Neural crest cell (in vitro differentiated cells): ENCODE measurements around the gene PRMT1. TPM values are rescaled to one million over a fixed set of nuclear protein-coding genes. Genes with fewer than 3 reads are reported as not detected.

Experiments
- DNase-seq: peaks from one replicate; pipeline ENCODE4 v3.0.0; 2021; ENCODE audit warnings: low read depth, mixed read lengths, low spot score
- H3K27ac Mint-ChIP-seq: one replicate; pipeline ENCODE4 v1.8.0; 2021; ENCODE audit warnings: mild to moderate bottlenecking, mixed read lengths; ENCODE audit not compliant: unreplicated experiment
- H3K27me3 Mint-ChIP-seq: 2 replicates; pipeline ENCODE4 v1.8.0; 2021; ENCODE audit warnings: low read depth, mild to moderate bottlenecking, mixed read lengths
- H3K36me3 Mint-ChIP-seq: 2 replicates; pipeline ENCODE4 v1.8.0; 2021; ENCODE audit warnings: low read depth, mild to moderate bottlenecking, mixed read lengths
- H3K4me1 Mint-ChIP-seq: 2 replicates; pipeline ENCODE4 v1.8.0; 2021; ENCODE audit warnings: mixed read lengths
- H3K4me3 Mint-ChIP-seq: one replicate; pipeline ENCODE4 v1.8.0; 2021; ENCODE audit warnings: mild to moderate bottlenecking, mixed read lengths
- H3K9me3 Mint-ChIP-seq: 2 replicates; pipeline ENCODE4 v1.8.0; 2021; ENCODE audit warnings: mixed read lengths
- total RNA-seq: library from RNA; stranded (reverse); gene quantifications from 2 replicates; pipeline ENCODE4 v1.2.1, GENCODE V29; 2021
- TF ChIP-seq, protein P1 (sequence below): fragments of 200-600 bp; sonication (generic); conservative IDR thresholded peaks from 2 replicates; pipeline ENCODE4 v1.5.0; 2021; ENCODE audit warnings: antibody characterized with exemption, mild to moderate bottlenecking

Gene PRMT1
- total RNA-seq, 1 donor from 2014 or later = 470 TPM

DNA sequence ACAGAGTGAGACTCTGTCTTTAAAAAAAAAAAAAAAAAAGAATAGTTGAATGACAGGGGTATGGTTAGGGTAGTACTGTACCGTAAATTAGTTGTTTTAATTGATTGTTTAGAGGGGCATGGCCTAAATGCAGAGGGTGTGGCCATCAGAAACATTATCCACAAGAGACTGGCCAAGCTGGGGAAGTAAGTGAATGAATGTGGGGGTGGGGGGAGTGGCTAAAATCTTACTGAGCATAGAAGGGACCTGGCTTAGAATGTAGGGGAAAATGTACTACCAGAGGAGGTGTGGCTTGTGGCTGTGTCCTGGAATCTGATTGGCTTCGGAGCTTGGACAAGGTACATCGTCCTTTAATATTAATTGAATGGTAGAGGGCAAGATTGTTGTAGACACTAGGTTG, 7.6 kb upstream of the PRMT1 start:
- Mint-ChIP-seq H3K9me3 (no peaks in the 10 kb centered on the region), H3K27me3 (peaks cover 10% of the 10 kb centered on the region), H3K36me3 (peaks cover 5% of the 10 kb centered on the region), H3K4me1 (peaks cover 43% of the 10 kb centered on the region), H3K27ac (no peak overlapping the region), H3K4me3 (peak overlapping the region; percentile 70)
- no peak for DNase-seq
- TF ChIP-seq, protein P1, sequence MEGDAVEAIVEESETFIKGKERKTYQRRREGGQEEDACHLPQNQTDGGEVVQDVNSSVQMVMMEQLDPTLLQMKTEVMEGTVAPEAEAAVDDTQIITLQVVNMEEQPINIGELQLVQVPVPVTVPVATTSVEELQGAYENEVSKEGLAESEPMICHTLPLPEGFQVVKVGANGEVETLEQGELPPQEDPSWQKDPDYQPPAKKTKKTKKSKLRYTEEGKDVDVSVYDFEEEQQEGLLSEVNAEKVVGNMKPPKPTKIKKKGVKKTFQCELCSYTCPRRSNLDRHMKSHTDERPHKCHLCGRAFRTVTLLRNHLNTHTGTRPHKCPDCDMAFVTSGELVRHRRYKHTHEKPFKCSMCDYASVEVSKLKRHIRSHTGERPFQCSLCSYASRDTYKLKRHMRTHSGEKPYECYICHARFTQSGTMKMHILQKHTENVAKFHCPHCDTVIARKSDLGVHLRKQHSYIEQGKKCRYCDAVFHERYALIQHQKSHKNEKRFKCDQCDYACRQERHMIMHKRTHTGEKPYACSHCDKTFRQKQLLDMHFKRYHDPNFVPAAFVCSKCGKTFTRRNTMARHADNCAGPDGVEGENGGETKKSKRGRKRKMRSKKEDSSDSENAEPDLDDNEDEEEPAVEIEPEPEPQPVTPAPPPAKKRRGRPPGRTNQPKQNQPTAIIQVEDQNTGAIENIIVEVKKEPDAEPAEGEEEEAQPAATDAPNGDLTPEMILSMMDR = no peak

DNA sequence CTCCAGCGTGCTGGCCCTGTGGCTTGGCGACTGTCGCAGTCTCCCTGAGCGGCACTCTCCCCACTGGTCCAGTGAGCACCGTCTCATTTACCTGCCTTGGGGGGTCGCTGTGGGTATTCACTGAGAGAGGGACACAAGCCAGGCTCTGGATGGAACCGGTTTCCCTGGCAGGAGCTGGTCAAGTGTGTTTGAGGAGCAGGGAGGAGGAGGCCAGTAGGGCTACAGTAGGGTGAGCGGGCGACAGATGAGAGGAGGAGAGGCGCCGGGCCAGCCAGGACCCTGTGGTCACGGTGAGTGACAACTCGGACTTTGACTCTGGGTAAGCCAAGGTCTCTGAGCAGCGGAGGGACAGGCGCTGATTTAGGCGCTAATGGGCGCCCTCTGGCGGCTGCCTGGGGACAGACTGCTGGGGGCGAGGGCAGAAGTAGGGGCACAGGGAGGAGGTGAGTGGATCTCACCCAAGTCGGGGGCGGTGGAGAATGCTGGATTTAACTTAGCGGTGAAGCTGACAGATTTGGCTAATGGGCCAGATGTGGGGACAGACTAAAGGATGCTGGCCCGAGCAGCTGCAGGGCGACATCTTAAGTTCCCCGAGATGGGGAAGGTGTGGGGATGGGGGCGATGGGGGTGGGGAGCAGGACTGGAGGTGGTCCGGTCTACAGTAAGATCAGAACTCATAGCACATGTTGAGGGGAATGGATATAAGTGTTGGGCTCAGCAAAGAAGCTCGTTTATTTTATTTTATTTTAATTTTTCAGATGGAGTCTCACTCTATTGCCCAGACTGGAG, 4.7 kb upstream of the PRMT1 start:
- peak; percentile 83 for DNase-seq
- Mint-ChIP-seq H3K36me3 (peaks cover 5% of the 10 kb centered on the region), H3K4me1 (peaks cover 24% of the 10 kb centered on the region), H3K27me3 (peaks cover 4% of the 10 kb centered on the region), H3K9me3 (no peaks in the 10 kb centered on the region), H3K4me3 (peak overlapping the region; percentile 87), H3K27ac (peak overlapping the region; percentile 81)
- TF ChIP-seq, protein P1 = peak; percentile 92

DNA sequence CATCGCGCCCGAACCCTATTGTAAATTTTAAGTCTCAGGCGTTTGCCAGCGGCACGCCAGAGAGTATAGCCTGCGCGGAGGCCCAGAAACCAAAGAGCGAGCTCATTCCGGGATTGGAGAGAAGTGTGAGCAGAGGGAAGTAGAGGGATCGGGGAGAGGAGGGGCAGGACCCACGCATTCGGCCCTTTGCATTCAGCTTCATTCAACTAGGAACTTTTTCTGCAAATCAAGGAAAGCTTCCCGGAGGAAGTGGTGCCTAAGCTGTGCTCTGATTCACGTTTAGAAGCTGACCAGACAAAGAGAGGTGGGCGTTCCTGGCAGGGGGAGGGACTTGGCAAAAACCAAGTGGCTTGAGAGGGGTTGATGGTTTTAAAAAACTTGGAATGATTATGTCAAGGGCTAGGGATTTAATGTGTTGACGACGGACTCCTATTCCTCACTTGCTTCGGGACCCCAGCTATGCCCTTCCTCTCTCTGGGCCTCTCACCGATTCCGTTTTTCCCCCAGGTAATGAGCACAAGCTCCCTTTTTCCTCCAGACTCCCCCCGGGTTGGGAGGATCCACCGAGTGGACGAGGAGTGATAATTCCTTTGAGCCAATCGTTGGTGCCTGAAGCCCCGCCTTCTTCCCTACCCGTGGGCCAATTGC, 811 bp upstream of the PRMT1 start:
- H3K4me3 Mint-ChIP-seq = peak overlapping the region; percentile 100
- H3K36me3 Mint-ChIP-seq = peaks cover 6% of the 10 kb centered on the region
- peak; percentile 97 for DNase-seq
- H3K4me1 Mint-ChIP-seq = peaks cover 43% of the 10 kb centered on the region
- H3K9me3 Mint-ChIP-seq = no peaks in the 10 kb centered on the region
- TF ChIP-seq, protein P1 = no peak
- H3K27me3 Mint-ChIP-seq = peaks cover 6% of the 10 kb centered on the region
- H3K27ac Mint-ChIP-seq = peak overlapping the region; percentile 100

DNA sequence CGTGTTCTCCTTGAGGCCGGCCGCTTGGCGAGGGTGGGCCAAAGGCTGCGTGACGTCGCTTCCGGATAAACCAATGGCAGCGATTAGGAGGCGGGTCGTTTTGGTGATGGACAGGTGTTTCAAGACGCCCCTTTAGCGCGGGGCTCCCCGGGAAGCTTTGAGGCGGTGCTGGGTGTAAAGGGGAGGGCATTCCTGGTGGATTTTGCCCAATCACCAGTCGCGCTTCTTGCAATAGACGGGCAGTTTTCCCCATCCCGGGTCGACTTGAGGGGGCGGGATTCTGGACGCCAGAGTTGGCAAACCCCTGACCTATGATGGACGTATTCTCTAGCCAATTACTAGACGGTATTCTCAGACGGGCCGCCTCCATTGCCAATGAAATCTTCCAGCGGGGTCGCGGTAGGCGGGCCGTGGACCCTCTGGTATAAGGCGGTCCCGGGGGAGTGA, 264 bp upstream of the PRMT1 start:
- Mint-ChIP-seq H3K4me1 (peaks cover 41% of the 10 kb centered on the region), H3K4me3 (peak overlapping the region; percentile 100), H3K27me3 (peaks cover 6% of the 10 kb centered on the region), H3K9me3 (no peaks in the 10 kb centered on the region), H3K36me3 (peaks cover 6% of the 10 kb centered on the region), H3K27ac (peak overlapping the region; percentile 100)
- DNase-seq = peak; percentile 97
- TF ChIP-seq, protein P1 = no peak

DNA sequence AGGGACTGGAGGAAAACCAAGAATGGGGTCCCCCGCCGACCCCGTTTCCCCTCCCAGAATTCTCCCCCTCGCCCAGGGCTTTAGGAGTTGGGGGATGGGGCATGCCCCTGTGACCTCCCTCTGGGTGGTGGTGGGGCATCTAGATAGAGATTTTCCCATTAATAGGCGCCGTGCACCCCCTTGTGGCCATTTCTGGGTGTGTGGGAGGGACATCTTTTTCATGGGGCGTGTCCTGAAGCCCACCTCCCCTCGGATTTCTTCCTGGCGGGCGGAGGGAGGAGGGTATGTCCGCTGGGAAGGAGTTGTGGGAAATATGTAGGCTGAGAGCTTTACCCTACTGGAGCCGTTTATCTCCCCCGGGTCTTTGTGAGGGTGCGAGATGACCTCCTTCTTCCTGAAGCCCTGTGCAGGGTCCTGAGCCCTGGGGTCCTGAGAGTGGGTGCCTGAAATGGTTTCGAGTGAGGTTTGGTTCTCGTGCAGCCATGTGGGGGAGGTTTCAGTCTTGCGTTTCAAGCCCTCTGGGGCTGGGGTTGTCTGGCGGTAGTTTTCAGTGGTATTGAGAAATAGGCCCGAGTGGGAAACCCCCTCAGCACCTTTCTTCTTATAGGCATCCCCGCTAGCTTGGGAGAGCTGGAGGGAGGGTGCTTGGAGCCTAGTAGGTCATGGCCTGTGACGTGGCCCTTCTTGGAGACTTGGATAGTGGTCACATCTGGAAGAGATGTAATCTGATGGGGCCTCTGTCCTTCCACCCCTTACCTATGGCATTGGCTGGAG, 1.0 kb downstream of the PRMT1 start:
- Mint-ChIP-seq H3K9me3 (no peaks in the 10 kb centered on the region), H3K27ac (peak overlapping the region; percentile 96), H3K27me3 (peaks cover 6% of the 10 kb centered on the region), H3K36me3 (peaks cover 9% of the 10 kb centered on the region), H3K4me3 (peak overlapping the region; percentile 99), H3K4me1 (peaks cover 34% of the 10 kb centered on the region)
- TF ChIP-seq, protein P1 = peak; percentile 79
- DNase-seq = peak; percentile 93
